Endodermal cell (in vitro differentiated cells): Measurements from ENCODE around the gene EPM2A. TPM values are rescaled to one million over a fixed set of nuclear protein-coding genes. Genes with fewer than 3 reads are reported as not detected.

Experiments
- DNase-seq: peaks from one replicate; pipeline ENCODE4 v3.0.0-alpha.2; 2017
- H3K27ac ChIP-seq: 2 replicates; pipeline ENCODE4 v1.5.1; 2013; ENCODE audit warnings: mild to moderate bottlenecking, low read depth, low read length, moderate library complexity
- H3K27me3 ChIP-seq: 2 replicates; pipeline ENCODE4 v1.6.1; 2013; ENCODE audit warnings: mild to moderate bottlenecking, low read length, moderate library complexity; ENCODE audit not compliant: insufficient read depth, control insufficient read depth, poor library complexity, severe bottlenecking
- H3K36me3 ChIP-seq: 2 replicates; pipeline ENCODE4 v1.7.0; 2013; ENCODE audit warnings: mild to moderate bottlenecking, low read length, moderate library complexity; ENCODE audit not compliant: control insufficient read depth, insufficient read depth
- H3K4me1 ChIP-seq: one replicate; pipeline ENCODE4 v1.7.0; 2013; ENCODE audit warnings: low read length; ENCODE audit not compliant: control insufficient read depth, insufficient read depth
- H3K4me3 ChIP-seq: 2 replicates; pipeline ENCODE4 v1.5.1; 2013; ENCODE audit warnings: mild to moderate bottlenecking, low read length, moderate library complexity
- H3K9ac ChIP-seq: 2 replicates; pipeline ENCODE4 v1.6.1; 2013; ENCODE audit warnings: mild to moderate bottlenecking, low read length, moderate library complexity; ENCODE audit not compliant: poor library complexity, severe bottlenecking; ENCODE audit errors: extremely low read depth
- H3K9me3 ChIP-seq: 2 replicates; pipeline ENCODE4 v1.6.1; 2013; ENCODE audit warnings: mild to moderate bottlenecking, low read length, moderate library complexity; ENCODE audit not compliant: control insufficient read depth
- H3K27ac Mint-ChIP-seq: 2 replicates; pipeline ENCODE4 v1.8.0; 2020; ENCODE audit warnings: mixed read lengths
- H3K27me3 Mint-ChIP-seq: 2 replicates; pipeline ENCODE4 v1.8.0; 2021; ENCODE audit warnings: mild to moderate bottlenecking, mixed read lengths; ENCODE audit not compliant: insufficient read depth
- H3K36me3 Mint-ChIP-seq: 2 replicates; pipeline ENCODE4 v1.8.0; 2020; ENCODE audit warnings: low read depth, mixed read lengths
- H3K4me1 Mint-ChIP-seq: 2 replicates; pipeline ENCODE4 v1.8.0; 2020; ENCODE audit warnings: mixed read lengths
- H3K4me3 Mint-ChIP-seq: 2 replicates; pipeline ENCODE4 v1.8.0; 2020; ENCODE audit warnings: mild to moderate bottlenecking, moderate library complexity, mixed read lengths
- H3K9me3 Mint-ChIP-seq: 2 replicates; pipeline ENCODE4 v1.8.0; 2020; ENCODE audit warnings: mild to moderate bottlenecking, mixed read lengths
- CTCF ChIP-seq: fragments of 200-600 bp; sonication (generic); conservative IDR thresholded peaks from 2 replicates; pipeline ENCODE4 v1.5.0; 2021; ENCODE audit warnings: antibody characterized with exemption, mild to moderate bottlenecking
- WGBS, 2 experiments: methylation state at CpG; one replicate each; pipeline versions ENCODE4 v1.1.5 to v1.1.7; 2013; ENCODE audit warnings: missing lambda C conversion rate in 2 of 2, mixed read lengths in 1 of 2; ENCODE audit not compliant: insufficient coverage in 1 of 2, insufficient read length in 1 of 2; 5-methylcytosine and 5-hydroxymethylcytosine counted together
- total RNA-seq, 2 donors: library from RNA; stranded (reverse); fragmentation: NEBNext Ultra II Directional in 1 of 2; extraction: Animal tissue kit (Norgen Biotek cat#: 25700) in 1 of 2; gene quantifications; 2 replicates in 1 of 2; 3 replicates in 1 of 2; pipeline ENCODE4 v1.2.1, GENCODE V29; 2021

The EPM2A gene
- total RNA-seq, 2 donors from 2014 or later: 5.1 to 7.2 TPM

- Histone ChIP-seq H3K4me1 (no peaks in the 10 kb centered on the region), H3K36me3 (no peaks in the 10 kb centered on the region), H3K4me3 (no peak overlapping the region), H3K27me3 (no peaks in the 10 kb centered on the region), H3K9me3 (peaks cover 40% of the 10 kb centered on the region), H3K9ac (no peak overlapping the region), H3K27ac (no peak overlapping the region)
- Mint-ChIP-seq H3K4me3 (no peak overlapping the region), H3K27ac (no peak overlapping the region), H3K36me3 (peaks cover 10% of the 10 kb centered on the region), H3K4me1 (no peaks in the 10 kb centered on the region), H3K27me3 (no peaks in the 10 kb centered on the region), H3K9me3 (peaks cover 29% of the 10 kb centered on the region)
- no peak for DNase-seq
- WGBS, 2 experiments: 67 to 90% methylated on average over 1 of the region's 2 CpGs
- TF ChIP-seq CTCF: no peak
These were observed 9.8 kb downstream of the EPM2A start for GRCh38 chr6:145725570-145725969.

- no peak overlapping the region for H3K9ac ChIP-seq
- TF ChIP-seq CTCF: no peak
- no peaks in the 10 kb centered on the region for H3K36me3 ChIP-seq
- no peaks in the 10 kb centered on the region for H3K27me3 Mint-ChIP-seq
- no peaks in the 10 kb centered on the region for H3K4me1 Mint-ChIP-seq
- H3K36me3 Mint-ChIP-seq: peaks cover 2% of the 10 kb centered on the region
- H3K4me3 ChIP-seq: no peak overlapping the region
- H3K27ac Mint-ChIP-seq: no peak overlapping the region
- H3K27ac ChIP-seq: no peak overlapping the region
- no peaks in the 10 kb centered on the region for H3K27me3 ChIP-seq
- peaks cover 21% of the 10 kb centered on the region for H3K9me3 ChIP-seq
- no peak overlapping the region for H3K4me3 Mint-ChIP-seq
- WGBS, 2 experiments: 94 to 100% methylated on average over 1 of the region's 1 CpG
- no peak for DNase-seq
- no peaks in the 10 kb centered on the region for H3K4me1 ChIP-seq
- H3K9me3 Mint-ChIP-seq: peaks cover 14% of the 10 kb centered on the region
These were observed 11.7 kb downstream of the EPM2A start for GRCh38 chr6:145723646-145724045.

- H3K9me3 ChIP-seq: peaks cover 8% of the 10 kb centered on the region
- WGBS, 2 experiments: 97% methylated on average over 2 of the region's 2 CpGs; no CpG with 5 or more reads in 1 of the 2 experiments
- Mint-ChIP-seq H3K36me3 (peaks cover 2% of the 10 kb centered on the region), H3K4me1 (no peaks in the 10 kb centered on the region), H3K27me3 (no peaks in the 10 kb centered on the region), H3K27ac (no peak overlapping the region), H3K9me3 (peaks cover 9% of the 10 kb centered on the region), H3K4me3 (no peak overlapping the region)
- H3K27me3 ChIP-seq: no peaks in the 10 kb centered on the region
- H3K27ac ChIP-seq: no peak overlapping the region
- H3K4me1 ChIP-seq: no peaks in the 10 kb centered on the region
- H3K36me3 ChIP-seq: no peaks in the 10 kb centered on the region
- no peak for TF ChIP-seq CTCF
- DNase-seq: no peak
- no peak overlapping the region for H3K4me3 ChIP-seq
- no peak overlapping the region for H3K9ac ChIP-seq
These were observed 13.1 kb downstream of the EPM2A start for GRCh38 chr6:145722190-145722589.
